Spleen (tissue), 11 donors: ENCODE measurements around the gene IL36RN. TPM values are rescaled to one million over a fixed set of nuclear protein-coding genes. Genes with fewer than 3 reads are reported as not detected.

Source experiments
- DNase-seq: peaks from one replicate; pipeline ENCODE4 v3.0.0-alpha.2; 2020
- H3K27ac ChIP-seq, 8 donors: fragments of 200-600 bp; sonication (generic) in 7 of 8; 1 replicate in 4 of 8; 2 replicates in 4 of 8; pipeline versions ENCODE4 v1.5.0 to v1.8.0; 2016 to 2021; ENCODE audit warnings: inconsistent platforms in 4 of 8, mild to moderate bottlenecking in 4 of 8, moderate library complexity in 1 of 8
- H3K27me3 ChIP-seq, 7 donors: fragments of 200-600 bp; sonication (generic) in 6 of 7; replicated peaks in 1 of 7; 1 replicate in 4 of 7; 2 replicates in 3 of 7; pipeline versions ENCODE4 v1.5.0 to v1.8.0; 2016 to 2021; ENCODE audit warnings: inconsistent platforms in 3 of 7, mild to moderate bottlenecking in 1 of 7
- H3K36me3 ChIP-seq, 6 donors: fragments of 200-600 bp; sonication (generic) in 5 of 6; 1 replicate in 4 of 6; 2 replicates in 2 of 6; pipeline versions ENCODE4 v1.5.0 to v1.8.0; 2016 to 2021; ENCODE audit warnings: inconsistent platforms in 2 of 6
- H3K4me1 ChIP-seq, 6 donors: fragments of 200-600 bp; sonication (generic) in 5 of 6; 1 replicate in 3 of 6; 2 replicates in 3 of 6; pipeline versions ENCODE4 v1.5.0 to v1.8.0; 2016 to 2021; ENCODE audit warnings: inconsistent platforms in 3 of 6
- H3K4me3 ChIP-seq, 8 donors: fragments of 200-600 bp; sonication (generic) in 7 of 8; 1 replicate in 4 of 8; 2 replicates in 4 of 8; pipeline versions ENCODE4 v1.5.0 to v1.8.0; 2016 to 2021; ENCODE audit warnings: inconsistent platforms in 4 of 8, mild to moderate bottlenecking in 4 of 8, moderate library complexity in 2 of 8
- H3K9me3 ChIP-seq, 8 donors: fragments of 200-600 bp; sonication (generic) in 7 of 8; 1 replicate in 4 of 8; 2 replicates in 4 of 8; pipeline versions ENCODE4 v1.5.0 to v1.8.0; 2016 to 2021; ENCODE audit warnings: inconsistent platforms in 4 of 8
- CTCF ChIP-seq, 11 experiments: fragments of 200-600 bp in 7 of 11; fragments of 450-650 bp in 4 of 11; sonication (generic) in 4 of 11; IDR thresholded peaks in 8 of 11; conservative IDR thresholded peaks in 3 of 11; 1 replicate in 7 of 11; 2 replicates in 4 of 11; pipeline versions ENCODE4 v1.4.0 to v1.8.0; 2016 to 2021; ENCODE audit warnings: antibody characterized with exemption in 11 of 11, inconsistent platforms in 4 of 11, mild to moderate bottlenecking in 1 of 11
- POLR2A ChIP-seq, 3 donors: fragments of 450-650 bp; IDR thresholded peaks; one replicate each; pipeline ENCODE4 v1.5.1; 2017; ENCODE audit warnings: antibody characterized with exemption in 3 of 3, mild to moderate bottlenecking in 1 of 3
- POLR2AphosphoS5 ChIP-seq, 3 donors: sonication (generic); formaldehyde crosslinking; IDR thresholded peaks; one replicate each; pipeline ENCODE4 v1.5.1; 2017; ENCODE audit warnings: antibody characterized with exemption in 3 of 3
- WGBS, 5 donors: extraction: QIAGEN DNeasy Blood & Tissue Kit in 3 of 5; methylation state at CpG; one replicate each; pipeline versions ENCODE4 v1.1.5 to v1.1.7; 2013 to 2018; 5-methylcytosine and 5-hydroxymethylcytosine counted together
- intact Hi-C: fragments of 100-400 bp; cut with DNase I; formaldehyde crosslinking; loops from one replicate; pipeline ENCODE4 v1.15.0; 2023; ENCODE audit warnings: low total_unique reads
- polyA plus RNA-seq, 3 donors: library from polyadenylated mRNA; stranded (reverse); fragments of 200-250 nt; gene quantifications; one replicate each; pipeline ENCODE4 v1.2.1, GENCODE V29; 2013
- total RNA-seq, 7 donors: library from RNA; depleted of rRNA in 3 of 7; stranded (reverse); fragments of >200 nt in 3 of 7; fragmentation: NEBNext Ultra II Directional in 4 of 7; extraction: Animal tissue kit (Norgen Biotek cat#: 25700) in 4 of 7; gene quantifications; one replicate each; pipeline versions ENCODE4 v1.1.0 to v1.2.1, GENCODE V29; 2016 to 2021
- donor health status: healthy with polysubstance abuse.
- donor health status: DM: no; HTN: no; CAD: no; lungs with moderate emphysema.
- donor health status: DM: no; HTN: no; CAD: no.
- donor health status: Bipolar disorder and iron deficiency.
- donor health status: healthy.
- donor health status: DM: no; HTN: no; CAD: no.
- donor health status: DM: yes; HTN: yes; CAD: no.

The IL36RN gene
- total and polyA plus RNA-seq, 10 donors, result not detected

- intact Hi-C loops, result no loop called here
- DNase-seq, result no peak
- H3K4me1 ChIP-seq, result no peaks in the 10 kb centered on the region
- H3K36me3 ChIP-seq, result no peaks in the 10 kb centered on the region
- H3K27ac ChIP-seq, result no peak overlapping the region
- WGBS, 5 donors, result 88 to 97% (median 92%) methylated on average over 9 of the region's 9 CpGs
- TF ChIP-seq CTCF (IDR thresholded peaks at IDR 0.05 in 8 of 11, conservative IDR thresholded peaks at IDR 0.05 in 3 of 11), result no peak
- no peak for TF ChIP-seq POLR2A (IDR thresholded peaks at IDR 0.05)
- TF ChIP-seq POLR2AphosphoS5 (IDR thresholded peaks at IDR 0.05), result no peak
- no peak overlapping the region for H3K4me3 ChIP-seq
- no peaks in the 10 kb centered on the region for H3K9me3 ChIP-seq
- peaks cover 0 to 18% (median 0%) of the 10 kb centered on the region in 7 donors for H3K27me3 ChIP-seq
Observed at GRCh38 chr2:113036763-113037162, 22.2 kb upstream of the IL36RN start.

- intact Hi-C loops, result no loop called here
- Histone ChIP-seq H3K4me3 (no peak overlapping the region), H3K27me3 (peaks cover 0 to 18% (median 0%) of the 10 kb centered on the region in 7 donors), H3K27ac (no peak overlapping the region), H3K9me3 (no peaks in the 10 kb centered on the region), H3K4me1 (no peaks in the 10 kb centered on the region), H3K36me3 (no peaks in the 10 kb centered on the region)
- TF ChIP-seq POLR2AphosphoS5 (IDR thresholded peaks at IDR 0.05) (no peak), POLR2A (IDR thresholded peaks at IDR 0.05) (no peak), CTCF (IDR thresholded peaks at IDR 0.05 in 8 of 11, conservative IDR thresholded peaks at IDR 0.05 in 3 of 11) (no peak)
- WGBS, 5 donors, result 61 to 87% (median 74%) methylated on average over 3 of the region's 3 CpGs
- no peak for DNase-seq
Observed at GRCh38 chr2:113038291-113038690, 20.7 kb upstream of the IL36RN start.

- Histone ChIP-seq H3K9me3 (no peaks in the 10 kb centered on the region), H3K4me1 (no peaks in the 10 kb centered on the region), H3K27ac (no peak overlapping the region), H3K27me3 (peaks cover 0 to 16% (median 0%) of the 10 kb centered on the region in 7 donors), H3K36me3 (no peaks in the 10 kb centered on the region), H3K4me3 (no peak overlapping the region)
- no peak for DNase-seq
- no peak for TF ChIP-seq CTCF (IDR thresholded peaks at IDR 0.05 in 8 of 11, conservative IDR thresholded peaks at IDR 0.05 in 3 of 11)
- TF ChIP-seq POLR2AphosphoS5 (IDR thresholded peaks at IDR 0.05), result no peak
- TF ChIP-seq POLR2A (IDR thresholded peaks at IDR 0.05), result no peak
- 81 to 95% (median 87%) methylated on average over 2 of the region's 2 CpGs for WGBS, 5 donors
- intact Hi-C loops, result no loop called here
Observed at GRCh38 chr2:113039158-113039557, 19.8 kb upstream of the IL36RN start.

GRCh38 chr2:113039719-113040118, 19.3 kb upstream of the IL36RN start:
- no peak overlapping the region for H3K27ac ChIP-seq
- no peaks in the 10 kb centered on the region for H3K4me1 ChIP-seq
- 48 to 68% (median 55%) methylated on average over 5 of the region's 5 CpGs for WGBS, 5 donors
- TF ChIP-seq POLR2A (IDR thresholded peaks at IDR 0.05) (no peak), CTCF (IDR thresholded peaks at IDR 0.05 in 8 of 11, conservative IDR thresholded peaks at IDR 0.05 in 3 of 11) (no peak), POLR2AphosphoS5 (IDR thresholded peaks at IDR 0.05) (no peak)
- no peaks in the 10 kb centered on the region for H3K9me3 ChIP-seq
- DNase-seq, result no peak
- H3K36me3 ChIP-seq, result no peaks in the 10 kb centered on the region
- intact Hi-C loops, result no loop called here
- no peak overlapping the region for H3K4me3 ChIP-seq
- peaks cover 0 to 11% (median 0%) of the 10 kb centered on the region in 7 donors for H3K27me3 ChIP-seq
